ENCODE data around the gene PTCD1. TPM values are rescaled to one million over a fixed set of nuclear protein-coding genes. Genes with fewer than 3 reads are reported as not detected.

PTCD1 gene
- total RNA-seq, 1 experiment from 2014 or later: 11.1 TPM

- TF ChIP-seq ESRRA (CRISPR knock-in tag; IDR thresholded peaks at IDR 0.05; ENCODE audit: borderline replicate concordance) (no peak), NFATC4 (CRISPR knock-in tag; IDR thresholded peaks at IDR 0.05) (no peak), FOXK1 (CRISPR knock-in tag; IDR thresholded peaks at IDR 0.05) (no peak), MLX (CRISPR knock-in tag; IDR thresholded peaks at IDR 0.05) (no peak), ZBTB21 (CRISPR knock-in tag; IDR thresholded peaks at IDR 0.05; ENCODE audit: borderline replicate concordance) (no peak), IRF2 (CRISPR knock-in tag; IDR thresholded peaks at IDR 0.05; ENCODE audit: borderline replicate concordance, low read depth) (no peak), ZNF425 (CRISPR knock-in tag; conservative IDR thresholded peaks at IDR 0.05) (no peak), OVOL2 (CRISPR knock-in tag; IDR thresholded peaks at IDR 0.05; ENCODE audit: borderline replicate concordance) (no peak)
These were observed 59.5 kb downstream of the PTCD1 start (continued) for GRCh38 chr7:99379043-99379577.

GRCh38 chr7:99375070-99375807 lies 63.4 kb downstream of the PTCD1 start:
- Mint-ChIP-seq H3K4me3 (peak overlapping the region; percentile 65), H3K9me3 (no peaks in the 10 kb centered on the region), H3K27ac (no peak overlapping the region), H3K36me3 (peaks cover 11% of the 10 kb centered on the region), H3K27me3 (ENCODE audit: low read depth) (peaks cover 12% of the 10 kb centered on the region), H3K4me1 (peaks cover 21% of the 10 kb centered on the region)
- ChIA-PET CTCF (interaction anchor here (0.6 to 1.3 kb wide), 6 partner anchors 10 to 1075 kb away, joined by 3 to 11 read pairs (median 3); partner anchors contain the start of gene GAL3ST4), POLR2A (interaction anchor here (0.6 to 1.0 kb wide), 3 partner anchors 19 to 1184 kb away, joined by 4 to 5 read pairs (median 4); partner anchors contain the start of genes BUD31 and PDAP1)
- ATAC-seq (peak; percentile 51), DNase-seq (ENCODE audit: low spot score) (peak; percentile 60)
- TF ChIP-seq ZNF121 (CRISPR knock-in tag; IDR thresholded peaks at IDR 0.05) (peak; percentile 83), ZNF425 (CRISPR knock-in tag; conservative IDR thresholded peaks at IDR 0.05) (no peak), E2F4 (CRISPR knock-in tag; IDR thresholded peaks at IDR 0.05; ENCODE audit: borderline replicate concordance, low read depth) (no peak), GTF2I (CRISPR knock-in tag; conservative IDR thresholded peaks at IDR 0.05) (peak; percentile 98), ETV6 (CRISPR knock-in tag; IDR thresholded peaks at IDR 0.05) (peak; percentile 41; the same call in 1 of the 2 replicates), SOX15 (CRISPR knock-in tag; IDR thresholded peaks at IDR 0.05) (no peak), USF2 (CRISPR knock-in tag; IDR thresholded peaks at IDR 0.05) (no peak), SP1 (CRISPR knock-in tag; conservative IDR thresholded peaks at IDR 0.05) (0 out of 2 replicates have a peak, but pooled peaks have one; percentile 25), GRHL2 (CRISPR knock-in tag; IDR thresholded peaks at IDR 0.05; ENCODE audit: insufficient replicate concordance, severe bottlenecking) (no peak), PRDM15 (CRISPR knock-in tag; IDR thresholded peaks at IDR 0.05) (no peak), MYBL2 (CRISPR knock-in tag; IDR thresholded peaks at IDR 0.05) (no peak), HMGXB4 (CRISPR knock-in tag; IDR thresholded peaks at IDR 0.05) (peak; percentile 66; the same call in 1 of the 2 replicates), ZBTB21 (CRISPR knock-in tag; IDR thresholded peaks at IDR 0.05; ENCODE audit: borderline replicate concordance) (no peak), E2F1 (CRISPR knock-in tag; IDR thresholded peaks at IDR 0.05) (no peak)

All from WTC11 (cell line).